OCI-LY1 (cell line): ENCODE results near the gene STK32B.

Source experiments
- H2AFZ ChIP-seq: fragments of 200-600 bp; sonication (generic), shearing (Covaris generic); 2 replicates; pipeline ENCODE4 v1.6.0; 2014; ENCODE audit warnings: antibody characterized with exemption, mild to moderate bottlenecking, low read length
- H3F3A ChIP-seq: fragments of 200-600 bp; sonication (generic), shearing (Covaris generic); 2 replicates; pipeline ENCODE4 v1.6.0; 2014; ENCODE audit warnings: mild to moderate bottlenecking, antibody characterized with exemption, low read length, moderate library complexity; ENCODE audit not compliant: insufficient read depth
- H3K27ac ChIP-seq: fragments of 200-600 bp; sonication (generic); 2 replicates; pipeline ENCODE4 v1.5.1; 2014; ENCODE audit warnings: low read length, mixed run types, mild to moderate bottlenecking, low read depth; ENCODE audit not compliant: poor library complexity, severe bottlenecking
- H3K27me3 ChIP-seq: fragments of 200-600 bp; sonication (generic); 2 replicates; pipeline ENCODE4 v1.6.0; 2014; ENCODE audit warnings: antibody characterized with exemption, mild to moderate bottlenecking, low read length, moderate library complexity; ENCODE audit not compliant: insufficient read depth
- H3K36me3 ChIP-seq: fragments of 200-600 bp; sonication (generic); 2 replicates; pipeline ENCODE4 v1.6.1; 2014; ENCODE audit warnings: mild to moderate bottlenecking, antibody characterized with exemption, low read length, moderate library complexity, mixed read lengths; ENCODE audit not compliant: insufficient read depth
- H3K4me1 ChIP-seq: fragments of 200-600 bp; sonication (generic); 2 replicates; pipeline ENCODE4 v1.5.1; 2014; ENCODE audit warnings: mild to moderate bottlenecking, low read length, moderate library complexity; ENCODE audit not compliant: insufficient read depth, severe bottlenecking
- H3K4me2 ChIP-seq: fragments of 200-600 bp; sonication (generic), shearing (Covaris generic); 2 replicates; pipeline ENCODE4 v1.6.1; 2014; ENCODE audit warnings: low read length
- H3K4me3 ChIP-seq: fragments of 200-600 bp; sonication (generic); 2 replicates; pipeline ENCODE4 v1.5.1; 2014; ENCODE audit warnings: low read length, low read depth, mild to moderate bottlenecking, mixed read lengths; ENCODE audit not compliant: poor library complexity, severe bottlenecking
- H3K79me2 ChIP-seq: fragments of 200-600 bp; shearing (Covaris generic); 2 replicates; pipeline ENCODE4 v1.6.1; 2016; ENCODE audit warnings: mixed run types, low read length, mixed read lengths; ENCODE audit not compliant: insufficient read depth
- H3K9ac ChIP-seq: fragments of 200-600 bp; sonication (generic), shearing (Covaris generic); 2 replicates; pipeline ENCODE4 v1.6.1; 2014; ENCODE audit warnings: mild to moderate bottlenecking, low read length, mixed read lengths
- H3K9me2 ChIP-seq: fragments of 200-600 bp; sonication (generic), shearing (Covaris generic); 2 replicates; pipeline ENCODE4 v1.6.1; 2014; ENCODE audit warnings: low read depth, mild to moderate bottlenecking, low read length, mixed read lengths
- H3K9me3 ChIP-seq: fragments of 200-600 bp; shearing (Covaris generic); 2 replicates; pipeline ENCODE4 v1.6.1; 2014; ENCODE audit warnings: low read length, mixed read lengths
- H4K20me1 ChIP-seq: fragments of 200-600 bp; sonication (generic), shearing (Covaris generic); 2 replicates; pipeline ENCODE4 v1.6.0; 2016; ENCODE audit warnings: mild to moderate bottlenecking, low read length; ENCODE audit not compliant: insufficient read depth
- EZH2 ChIP-seq: fragments of 200-600 bp; sonication (generic), shearing (Covaris generic); IDR thresholded peaks from 2 replicates; pipeline ENCODE4 v1.8.0; 2017; ENCODE audit warnings: borderline replicate concordance, mixed run types, mild to moderate bottlenecking, antibody characterized with exemption, low read length, moderate library complexity, mixed read lengths
- TF ChIP-seq, protein P1 (sequence below): fragments of 200-600 bp; sonication (generic), shearing (Covaris generic); IDR thresholded peaks from 2 replicates; pipeline ENCODE4 v1.5.1; 2017; ENCODE audit warnings: mild to moderate bottlenecking, antibody characterized with exemption, low read length, moderate library complexity, mixed read lengths

STK32B gene

GRCh38 chr4:5448221-5448620 lies 396.9 kb downstream of the STK32B start:
- Histone ChIP-seq H3K4me2 (no peak overlapping the region), H3K36me3 (no peaks in the 10 kb centered on the region), H3F3A (no peaks in the 10 kb centered on the region), H3K9me2 (no peaks in the 10 kb centered on the region), H3K27me3 (no peaks in the 10 kb centered on the region), H3K9ac (no peak overlapping the region), H3K9me3 (no peaks in the 10 kb centered on the region), H3K4me3 (no peak overlapping the region), H3K79me2 (no peaks in the 10 kb centered on the region), H3K4me1 (no peaks in the 10 kb centered on the region), H3K27ac (no peak overlapping the region), H2AFZ (no peak overlapping the region), H4K20me1 (no peaks in the 10 kb centered on the region)
- TF ChIP-seq, protein P1, sequence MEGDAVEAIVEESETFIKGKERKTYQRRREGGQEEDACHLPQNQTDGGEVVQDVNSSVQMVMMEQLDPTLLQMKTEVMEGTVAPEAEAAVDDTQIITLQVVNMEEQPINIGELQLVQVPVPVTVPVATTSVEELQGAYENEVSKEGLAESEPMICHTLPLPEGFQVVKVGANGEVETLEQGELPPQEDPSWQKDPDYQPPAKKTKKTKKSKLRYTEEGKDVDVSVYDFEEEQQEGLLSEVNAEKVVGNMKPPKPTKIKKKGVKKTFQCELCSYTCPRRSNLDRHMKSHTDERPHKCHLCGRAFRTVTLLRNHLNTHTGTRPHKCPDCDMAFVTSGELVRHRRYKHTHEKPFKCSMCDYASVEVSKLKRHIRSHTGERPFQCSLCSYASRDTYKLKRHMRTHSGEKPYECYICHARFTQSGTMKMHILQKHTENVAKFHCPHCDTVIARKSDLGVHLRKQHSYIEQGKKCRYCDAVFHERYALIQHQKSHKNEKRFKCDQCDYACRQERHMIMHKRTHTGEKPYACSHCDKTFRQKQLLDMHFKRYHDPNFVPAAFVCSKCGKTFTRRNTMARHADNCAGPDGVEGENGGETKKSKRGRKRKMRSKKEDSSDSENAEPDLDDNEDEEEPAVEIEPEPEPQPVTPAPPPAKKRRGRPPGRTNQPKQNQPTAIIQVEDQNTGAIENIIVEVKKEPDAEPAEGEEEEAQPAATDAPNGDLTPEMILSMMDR: no peak
- no peak for TF ChIP-seq EZH2

GRCh38 chr4:5451243-5451642 lies 400.0 kb downstream of the STK32B start:
- H3K79me2 ChIP-seq: no peaks in the 10 kb centered on the region
- no peaks in the 10 kb centered on the region for H3K4me1 ChIP-seq
- H4K20me1 ChIP-seq: no peaks in the 10 kb centered on the region
- H3K9ac ChIP-seq: no peak overlapping the region
- H3K36me3 ChIP-seq: no peaks in the 10 kb centered on the region
- TF ChIP-seq, protein P1: no peak
- TF ChIP-seq EZH2: no peak
- no peak overlapping the region for H3K4me3 ChIP-seq
- no peak overlapping the region for H3K4me2 ChIP-seq
- no peaks in the 10 kb centered on the region for H3K9me3 ChIP-seq
- H3K27me3 ChIP-seq: no peaks in the 10 kb centered on the region
- H3K27ac ChIP-seq: no peak overlapping the region
- H3F3A ChIP-seq: no peaks in the 10 kb centered on the region
- H2AFZ ChIP-seq: no peak overlapping the region
- no peaks in the 10 kb centered on the region for H3K9me2 ChIP-seq

DNA sequence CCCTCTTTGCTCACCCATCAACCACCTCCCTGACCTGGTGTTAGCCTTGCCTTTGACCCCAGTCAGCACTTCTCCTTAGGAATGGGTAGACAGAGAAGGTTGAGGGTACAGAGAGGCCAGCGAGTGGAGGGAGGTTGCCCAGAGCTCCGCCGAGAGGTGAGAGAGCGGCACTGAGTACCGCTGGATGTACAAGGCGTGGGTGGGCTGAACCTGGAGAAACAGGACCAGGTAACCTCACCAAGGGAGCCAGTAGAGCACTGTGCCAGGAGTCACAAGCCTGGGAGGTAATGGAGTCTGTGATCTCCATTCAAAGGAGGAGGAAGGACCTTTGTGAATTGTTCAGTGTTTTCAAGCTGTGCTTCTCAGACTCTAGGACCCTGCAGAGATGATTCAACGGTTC lies 400.9 kb downstream of the STK32B start:
- Histone ChIP-seq H3K9ac (no peak overlapping the region), H3K4me1 (no peaks in the 10 kb centered on the region), H3K27ac (no peak overlapping the region), H2AFZ (no peak overlapping the region), H3K36me3 (no peaks in the 10 kb centered on the region), H3K9me2 (no peaks in the 10 kb centered on the region), H3K79me2 (no peaks in the 10 kb centered on the region), H3K4me3 (no peak overlapping the region), H4K20me1 (no peaks in the 10 kb centered on the region), H3K27me3 (no peaks in the 10 kb centered on the region), H3K4me2 (no peak overlapping the region), H3K9me3 (no peaks in the 10 kb centered on the region), H3F3A (no peaks in the 10 kb centered on the region)
- TF ChIP-seq EZH2: no peak
- TF ChIP-seq, protein P1: no peak
